ENCODE results near the gene SUSD6. TPM values are rescaled to one million over a fixed set of nuclear protein-coding genes. Genes with fewer than 3 reads are reported as not detected.

The SUSD6 gene
- total RNA-seq, 1 experiment from 2014 or later: 3.7 TPM

DNA sequence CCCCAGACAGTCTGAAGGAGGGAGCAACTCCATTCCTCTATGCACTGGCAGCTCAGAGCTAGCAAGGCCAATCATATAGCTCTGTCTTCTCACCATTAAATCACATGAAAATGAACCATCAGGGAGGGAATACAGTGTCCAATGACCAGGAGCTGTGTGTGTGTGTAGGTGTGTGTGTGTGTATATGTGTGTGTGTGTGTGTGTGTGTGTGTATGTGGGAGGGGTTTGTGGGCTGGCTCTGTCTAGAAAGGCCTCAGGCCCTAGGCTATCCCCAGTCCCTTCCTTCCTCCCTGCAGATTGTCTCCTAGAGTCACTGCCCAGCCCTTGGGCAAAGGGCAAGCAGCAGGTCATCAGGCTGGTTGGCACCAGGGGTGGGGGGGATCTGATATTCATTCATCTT, 5.7 kb upstream of the SUSD6 start:
- peak overlapping the region in 1 of 3 experiments; percentile 12; a peak in 1 of 7 replicates for H3K27ac Mint-ChIP-seq
- Histone ChIP-seq H4K20me1 (ENCODE audit: control insufficient read depth, insufficient read depth, insufficient read length) (no peaks in the 10 kb centered on the region), H3K18ac (ENCODE audit: insufficient read length, low read depth, low read length) (no peak overlapping the region), H3K27me3 (ENCODE audit: insufficient read depth, low read length) (no peaks in the 10 kb centered on the region), H3K79me1 (ENCODE audit: insufficient read depth, low read depth, low read length, poor library complexity, severe bottlenecking) (no peaks in the 10 kb centered on the region), H3K9me3 (ENCODE audit: control insufficient read depth, low read depth, low read length) (no peaks in the 10 kb centered on the region), H3K4me2 (ENCODE audit: insufficient read depth, insufficient read length, low read length) (no peak overlapping the region), H2BK12ac (ENCODE audit: insufficient read length, low read depth, low read length) (no peak overlapping the region), H3K4ac (ENCODE audit: low read depth, low read length) (no peak overlapping the region), H3K27ac (ENCODE audit: insufficient read length, low read depth, low read length) (no peak overlapping the region), H2BK120ac (ENCODE audit: low read depth, low read length, poor library complexity, severe bottlenecking) (no peak overlapping the region), H4K8ac (replicated peaks; ENCODE audit: insufficient read length, low read depth, low read length) (no peak overlapping the region), H4K91ac (ENCODE audit: insufficient read length, low read depth, low read length) (no peak overlapping the region), H2BK20ac (ENCODE audit: low read depth, low read length, poor library complexity, severe bottlenecking) (no peak overlapping the region), H3K23ac (ENCODE audit: insufficient read length, low read depth, low read length) (no peak overlapping the region), H2BK5ac (ENCODE audit: insufficient read length, low read length) (no peak overlapping the region), H3K14ac (ENCODE audit: insufficient read depth, low read length) (no peak overlapping the region), H3K4me1 (ENCODE audit: insufficient read depth, low read length) (peaks cover 2% of the 10 kb centered on the region; the same call in 1 of the 2 replicates), H2BK15ac (ENCODE audit: low read depth, low read length) (no peak overlapping the region), H3T11ph (ENCODE audit: low read length) (no peak overlapping the region), H3K9ac (ENCODE audit: extremely low read depth, insufficient read length, low read length) (no peak overlapping the region), H2AK5ac (ENCODE audit: insufficient read length, low read length) (no peak overlapping the region), H4K5ac (ENCODE audit: insufficient read length, low read depth, low read length) (no peak overlapping the region), H3K23me2 (ENCODE audit: insufficient read length, low read depth, low read length, poor library complexity, severe bottlenecking) (peaks cover 4% of the 10 kb centered on the region), H3K56ac (ENCODE audit: insufficient read length, low read depth, low read length) (no peak overlapping the region), H3K79me2 (ENCODE audit: insufficient read depth, low read length) (no peaks in the 10 kb centered on the region), H2AFZ (ENCODE audit: low read length) (no peak overlapping the region)
- TF ChIP-seq, protein P1, sequence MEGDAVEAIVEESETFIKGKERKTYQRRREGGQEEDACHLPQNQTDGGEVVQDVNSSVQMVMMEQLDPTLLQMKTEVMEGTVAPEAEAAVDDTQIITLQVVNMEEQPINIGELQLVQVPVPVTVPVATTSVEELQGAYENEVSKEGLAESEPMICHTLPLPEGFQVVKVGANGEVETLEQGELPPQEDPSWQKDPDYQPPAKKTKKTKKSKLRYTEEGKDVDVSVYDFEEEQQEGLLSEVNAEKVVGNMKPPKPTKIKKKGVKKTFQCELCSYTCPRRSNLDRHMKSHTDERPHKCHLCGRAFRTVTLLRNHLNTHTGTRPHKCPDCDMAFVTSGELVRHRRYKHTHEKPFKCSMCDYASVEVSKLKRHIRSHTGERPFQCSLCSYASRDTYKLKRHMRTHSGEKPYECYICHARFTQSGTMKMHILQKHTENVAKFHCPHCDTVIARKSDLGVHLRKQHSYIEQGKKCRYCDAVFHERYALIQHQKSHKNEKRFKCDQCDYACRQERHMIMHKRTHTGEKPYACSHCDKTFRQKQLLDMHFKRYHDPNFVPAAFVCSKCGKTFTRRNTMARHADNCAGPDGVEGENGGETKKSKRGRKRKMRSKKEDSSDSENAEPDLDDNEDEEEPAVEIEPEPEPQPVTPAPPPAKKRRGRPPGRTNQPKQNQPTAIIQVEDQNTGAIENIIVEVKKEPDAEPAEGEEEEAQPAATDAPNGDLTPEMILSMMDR (conservative IDR thresholded peaks at IDR 0.05): no peak
- peaks cover 21 to 28% of the 10 kb centered on the region in 2 experiments for H3K4me1 Mint-ChIP-seq
- DNase-seq: no peak
- 0 out of 7 replicates have a peak, but pooled peaks cover 0 to 3% (median 0%) of the 10 kb centered on the region in 3 experiments for H3K36me3 Mint-ChIP-seq (ENCODE audit: insufficient read depth in 1 of 3, low read depth in 3 of 3)
- no peaks in the 10 kb centered on the region for H3K27me3 Mint-ChIP-seq (ENCODE audit: low read depth)
- H3K4me3 Mint-ChIP-seq: no peak overlapping the region
- H3K9me3 Mint-ChIP-seq: no peaks in the 10 kb centered on the region
